ENCODE data around the gene RPS3A. TPM values are rescaled to one million over a fixed set of nuclear protein-coding genes. Genes with fewer than 3 reads are reported as not detected.

Gene RPS3A
- total and polyA plus RNA-seq, 2 of the 13 experiments (the other 11 are each of a cell fraction or from before 2014, with no cell fraction given) = 3,332 to 3,626 TPM

GRCh38 chr4:151099229-151099975 lies at the start of gene RPS3A (continued):
- TF ChIP-seq ZNF329 (CRISPR knock-in tag; IDR thresholded peaks at IDR 0.05; ENCODE audit: low read depth) (no peak; the same call in 1 of the 2 replicates), ZBTB3 (CRISPR knock-in tag; IDR thresholded peaks at IDR 0.05; ENCODE audit: borderline replicate concordance, low read depth) (peak; percentile 39; the same call in 1 of the 2 replicates), ZNF674 (CRISPR knock-in tag; IDR thresholded peaks at IDR 0.05; ENCODE audit: low read depth) (no peak), FOXC1 (CRISPR knock-in tag; IDR thresholded peaks at IDR 0.05; ENCODE audit: borderline replicate concordance) (peak; percentile 95), ZNF761 (CRISPR knock-in tag; conservative IDR thresholded peaks at IDR 0.05) (peak; percentile 90; the same call in 1 of the 2 replicates), PHF20 (CRISPR knock-in tag; IDR thresholded peaks at IDR 0.05) (peak; percentile 97), ZNF724P (CRISPR knock-in tag; IDR thresholded peaks at IDR 0.05; ENCODE audit: borderline replicate concordance) (no peak), ZNF430 (CRISPR knock-in tag; IDR thresholded peaks at IDR 0.05) (peak; percentile 91), SOX5 (CRISPR knock-in tag; IDR thresholded peaks at IDR 0.05; ENCODE audit: borderline replicate concordance) (peak; percentile 61), SIN3A (IDR thresholded peaks at IDR 0.05; ENCODE audit: borderline replicate concordance, low read depth, low read length) (peak; percentile 77; the same call in 1 of the 2 replicates), MEIS2 (CRISPR knock-in tag; IDR thresholded peaks at IDR 0.05) (peak; percentile 94; the same call in 1 of the 2 replicates), ZBTB25 (CRISPR knock-in tag; IDR thresholded peaks at IDR 0.05) (peak; percentile 94), SMAD3 (CRISPR knock-in tag; IDR thresholded peaks at IDR 0.05) (peak; percentile 59), BCL3 (CRISPR knock-in tag; IDR thresholded peaks at IDR 0.05) (peak; percentile 83), SOX6 (IDR thresholded peaks at IDR 0.05) (no peak), SOX6 (CRISPR knock-in tag; IDR thresholded peaks at IDR 0.05) (peak; percentile 89), ZNF776 (CRISPR knock-in tag; IDR thresholded peaks at IDR 0.05) (peak; percentile 90; the same call in 1 of the 2 replicates)
- TF ChIP-seq, protein P1, sequence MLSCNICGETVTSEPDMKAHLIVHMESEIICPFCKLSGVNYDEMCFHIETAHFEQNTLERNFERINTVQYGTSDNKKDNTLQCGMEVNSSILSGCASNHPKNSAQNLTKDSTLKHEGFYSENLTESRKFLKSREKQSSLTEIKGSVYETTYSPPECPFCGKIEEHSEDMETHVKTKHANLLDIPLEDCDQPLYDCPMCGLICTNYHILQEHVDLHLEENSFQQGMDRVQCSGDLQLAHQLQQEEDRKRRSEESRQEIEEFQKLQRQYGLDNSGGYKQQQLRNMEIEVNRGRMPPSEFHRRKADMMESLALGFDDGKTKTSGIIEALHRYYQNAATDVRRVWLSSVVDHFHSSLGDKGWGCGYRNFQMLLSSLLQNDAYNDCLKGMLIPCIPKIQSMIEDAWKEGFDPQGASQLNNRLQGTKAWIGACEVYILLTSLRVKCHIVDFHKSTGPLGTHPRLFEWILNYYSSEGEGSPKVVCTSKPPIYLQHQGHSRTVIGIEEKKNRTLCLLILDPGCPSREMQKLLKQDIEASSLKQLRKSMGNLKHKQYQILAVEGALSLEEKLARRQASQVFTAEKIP (CRISPR knock-in tag; IDR thresholded peaks at IDR 0.05; ENCODE audit: borderline replicate concordance) = no peak
- TF ChIP-seq, protein P2, sequence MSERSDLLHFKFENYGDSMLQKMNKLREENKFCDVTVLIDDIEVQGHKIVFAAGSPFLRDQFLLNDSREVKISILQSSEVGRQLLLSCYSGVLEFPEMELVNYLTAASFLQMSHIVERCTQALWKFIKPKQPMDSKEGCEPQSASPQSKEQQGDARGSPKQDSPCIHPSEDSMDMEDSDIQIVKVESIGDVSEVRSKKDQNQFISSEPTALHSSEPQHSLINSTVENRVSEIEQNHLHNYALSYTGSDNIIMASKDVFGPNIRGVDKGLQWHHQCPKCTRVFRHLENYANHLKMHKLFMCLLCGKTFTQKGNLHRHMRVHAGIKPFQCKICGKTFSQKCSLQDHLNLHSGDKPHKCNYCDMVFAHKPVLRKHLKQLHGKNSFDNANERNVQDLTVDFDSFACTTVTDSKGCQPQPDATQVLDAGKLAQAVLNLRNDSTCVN (CRISPR knock-in tag; IDR thresholded peaks at IDR 0.05; ENCODE audit: borderline replicate concordance) = peak; percentile 45; the same call in 1 of the 2 replicates
- TF ChIP-seq, protein P3, sequence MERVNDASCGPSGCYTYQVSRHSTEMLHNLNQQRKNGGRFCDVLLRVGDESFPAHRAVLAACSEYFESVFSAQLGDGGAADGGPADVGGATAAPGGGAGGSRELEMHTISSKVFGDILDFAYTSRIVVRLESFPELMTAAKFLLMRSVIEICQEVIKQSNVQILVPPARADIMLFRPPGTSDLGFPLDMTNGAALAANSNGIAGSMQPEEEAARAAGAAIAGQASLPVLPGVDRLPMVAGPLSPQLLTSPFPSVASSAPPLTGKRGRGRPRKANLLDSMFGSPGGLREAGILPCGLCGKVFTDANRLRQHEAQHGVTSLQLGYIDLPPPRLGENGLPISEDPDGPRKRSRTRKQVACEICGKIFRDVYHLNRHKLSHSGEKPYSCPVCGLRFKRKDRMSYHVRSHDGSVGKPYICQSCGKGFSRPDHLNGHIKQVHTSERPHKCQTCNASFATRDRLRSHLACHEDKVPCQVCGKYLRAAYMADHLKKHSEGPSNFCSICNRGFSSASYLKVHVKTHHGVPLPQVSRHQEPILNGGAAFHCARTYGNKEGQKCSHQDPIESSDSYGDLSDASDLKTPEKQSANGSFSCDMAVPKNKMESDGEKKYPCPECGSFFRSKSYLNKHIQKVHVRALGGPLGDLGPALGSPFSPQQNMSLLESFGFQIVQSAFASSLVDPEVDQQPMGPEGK (CRISPR knock-in tag; IDR thresholded peaks at IDR 0.05) = no peak; the same call in 1 of the 2 replicates
- TF ChIP-seq, protein P4, sequence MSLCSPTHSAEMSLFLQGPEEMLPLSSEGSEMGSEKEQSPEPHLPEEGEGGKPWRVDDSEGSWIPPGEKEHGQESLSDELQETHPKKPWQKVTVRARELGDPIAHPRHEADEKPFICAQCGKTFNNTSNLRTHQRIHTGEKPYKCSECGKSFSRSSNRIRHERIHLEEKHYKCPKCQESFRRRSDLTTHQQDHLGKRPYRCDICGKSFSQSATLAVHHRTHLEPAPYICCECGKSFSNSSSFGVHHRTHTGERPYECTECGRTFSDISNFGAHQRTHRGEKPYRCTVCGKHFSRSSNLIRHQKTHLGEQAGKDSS (CRISPR knock-in tag; IDR thresholded peaks at IDR 0.05; ENCODE audit: borderline replicate concordance, low read depth) = peak; percentile 59; the same call in 1 of the 2 replicates
